Fibroblast of mammary gland (primary cell): ENCODE data around the gene AANAT.

ENCODE experiments used
- DNase-seq: peaks from one replicate; pipeline ENCODE4 v3.0.0-alpha.2; 2010; ENCODE audit warnings: low read depth
- H3K4me3 ChIP-seq: 2 replicates; pipeline ENCODE4 v1.5.1; 2011; ENCODE audit warnings: low read depth, mild to moderate bottlenecking, low read length, moderate library complexity; ENCODE audit not compliant: control insufficient read depth
- TF ChIP-seq, protein P1 (sequence below): conservative IDR thresholded peaks from 2 replicates; pipeline ENCODE4 v1.5.1; 2011; ENCODE audit warnings: low read depth, low read length, inconsistent platforms; ENCODE audit not compliant: control insufficient read depth, insufficient read depth

The AANAT gene

DNA sequence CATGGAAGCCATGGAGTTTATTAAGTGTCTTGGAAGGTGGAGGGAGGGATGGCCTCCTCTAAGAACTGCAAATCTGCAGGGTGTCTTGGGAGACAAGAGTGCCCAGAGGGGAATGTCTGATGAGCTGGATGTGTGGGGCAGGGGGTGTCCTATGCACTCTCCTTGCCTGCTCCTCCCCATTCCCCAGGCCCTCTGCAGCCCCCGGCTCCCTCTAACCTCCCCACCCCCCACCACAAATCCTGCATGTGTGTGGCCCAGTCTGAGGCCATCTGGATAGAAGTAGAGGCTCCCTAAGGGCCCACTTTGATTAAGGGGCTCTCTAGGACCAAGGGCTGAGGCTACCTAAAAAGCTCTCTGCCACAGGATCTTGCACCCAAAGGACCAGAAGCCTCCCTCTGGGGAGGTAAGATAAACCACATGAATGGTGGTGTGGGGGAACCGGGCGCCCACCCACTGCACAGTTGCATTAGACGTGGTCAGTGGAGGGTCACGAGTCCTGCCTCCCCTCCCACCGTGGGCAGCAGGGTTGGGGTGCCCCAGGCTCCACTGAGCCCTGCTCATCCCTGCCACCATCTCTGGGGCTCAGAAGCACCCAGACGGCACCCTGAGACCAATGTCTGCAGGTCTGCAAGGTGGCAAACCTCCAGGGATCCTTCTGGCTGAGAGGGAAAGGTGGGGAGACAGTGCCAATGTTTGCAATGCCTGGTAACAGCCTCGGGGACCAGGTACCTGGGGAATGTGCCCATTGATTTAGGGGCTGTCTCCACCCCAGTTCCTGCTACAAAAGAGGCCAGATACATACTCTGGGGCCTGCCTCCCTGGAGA lies 618 bp downstream of the AANAT start:
- TF ChIP-seq, protein P1, sequence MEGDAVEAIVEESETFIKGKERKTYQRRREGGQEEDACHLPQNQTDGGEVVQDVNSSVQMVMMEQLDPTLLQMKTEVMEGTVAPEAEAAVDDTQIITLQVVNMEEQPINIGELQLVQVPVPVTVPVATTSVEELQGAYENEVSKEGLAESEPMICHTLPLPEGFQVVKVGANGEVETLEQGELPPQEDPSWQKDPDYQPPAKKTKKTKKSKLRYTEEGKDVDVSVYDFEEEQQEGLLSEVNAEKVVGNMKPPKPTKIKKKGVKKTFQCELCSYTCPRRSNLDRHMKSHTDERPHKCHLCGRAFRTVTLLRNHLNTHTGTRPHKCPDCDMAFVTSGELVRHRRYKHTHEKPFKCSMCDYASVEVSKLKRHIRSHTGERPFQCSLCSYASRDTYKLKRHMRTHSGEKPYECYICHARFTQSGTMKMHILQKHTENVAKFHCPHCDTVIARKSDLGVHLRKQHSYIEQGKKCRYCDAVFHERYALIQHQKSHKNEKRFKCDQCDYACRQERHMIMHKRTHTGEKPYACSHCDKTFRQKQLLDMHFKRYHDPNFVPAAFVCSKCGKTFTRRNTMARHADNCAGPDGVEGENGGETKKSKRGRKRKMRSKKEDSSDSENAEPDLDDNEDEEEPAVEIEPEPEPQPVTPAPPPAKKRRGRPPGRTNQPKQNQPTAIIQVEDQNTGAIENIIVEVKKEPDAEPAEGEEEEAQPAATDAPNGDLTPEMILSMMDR: no peak
- no peak overlapping the region for H3K4me3 ChIP-seq

DNA sequence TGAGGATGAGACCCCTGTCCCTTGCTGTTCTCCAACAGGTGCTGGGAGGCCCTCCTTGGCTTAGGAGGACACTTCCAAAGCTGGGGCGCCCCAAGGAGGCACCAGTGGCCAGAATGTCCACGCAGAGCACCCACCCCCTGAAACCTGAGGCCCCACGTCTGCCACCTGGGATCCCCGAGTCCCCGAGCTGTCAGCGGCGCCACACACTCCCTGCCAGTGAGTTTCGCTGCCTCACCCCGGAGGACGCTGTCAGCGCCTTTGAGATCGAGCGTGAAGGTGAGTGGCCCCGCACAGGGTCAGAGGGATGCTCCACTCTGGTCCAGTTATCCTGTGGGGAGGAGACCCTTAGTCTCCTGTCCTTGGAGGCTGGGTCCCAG lies 1.2 kb downstream of the AANAT start:
- TF ChIP-seq, protein P1: no peak
- DNase-seq: no peak
- H3K4me3 ChIP-seq: no peak overlapping the region

More for the DNA sequence above, 618 bp downstream of the AANAT start:
- no peak for DNase-seq

DNA sequence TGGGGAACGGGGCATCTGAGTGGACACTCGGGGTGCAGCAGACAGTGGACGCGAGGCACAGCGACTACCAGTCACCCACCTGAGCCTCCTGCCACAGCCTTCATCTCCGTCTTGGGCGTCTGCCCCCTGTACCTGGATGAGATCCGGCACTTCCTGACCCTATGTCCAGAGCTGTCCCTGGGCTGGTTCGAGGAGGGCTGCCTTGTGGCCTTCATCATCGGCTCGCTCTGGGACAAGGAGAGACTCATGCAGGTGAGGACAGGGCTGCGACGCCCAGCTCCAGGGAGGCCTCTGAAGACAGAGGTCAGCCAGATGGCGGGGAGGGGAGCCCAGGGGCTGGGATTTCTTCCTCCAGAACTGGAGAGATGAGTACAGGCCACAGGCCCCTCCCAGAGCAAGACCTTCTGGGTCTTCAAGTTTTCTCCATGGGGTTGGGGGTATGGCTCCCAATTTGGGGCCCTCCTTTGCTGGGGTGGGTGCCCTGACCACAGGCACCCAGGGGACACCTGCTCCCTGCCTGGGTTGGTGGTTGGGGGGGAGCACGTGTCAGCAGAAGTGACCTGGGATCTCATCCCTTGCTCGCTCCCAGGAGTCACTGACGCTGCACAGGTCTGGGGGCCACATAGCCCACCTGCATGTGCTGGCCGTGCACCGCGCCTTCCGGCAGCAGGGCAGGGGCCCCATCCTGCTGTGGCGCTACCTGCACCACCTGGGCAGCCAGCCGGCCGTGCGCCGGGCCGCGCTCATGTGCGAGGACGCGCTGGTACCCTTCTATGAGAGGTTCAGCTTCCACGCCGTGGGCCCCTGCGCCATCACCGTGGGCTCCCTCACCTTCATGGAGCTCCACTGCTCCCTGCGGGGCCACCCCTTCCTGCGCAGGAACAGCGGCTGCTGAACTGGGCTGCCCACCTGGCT lies 1.9 kb downstream of the AANAT start:
- TF ChIP-seq, protein P1: no peak
- no peak overlapping the region for H3K4me3 ChIP-seq
- DNase-seq: no peak

DNA sequence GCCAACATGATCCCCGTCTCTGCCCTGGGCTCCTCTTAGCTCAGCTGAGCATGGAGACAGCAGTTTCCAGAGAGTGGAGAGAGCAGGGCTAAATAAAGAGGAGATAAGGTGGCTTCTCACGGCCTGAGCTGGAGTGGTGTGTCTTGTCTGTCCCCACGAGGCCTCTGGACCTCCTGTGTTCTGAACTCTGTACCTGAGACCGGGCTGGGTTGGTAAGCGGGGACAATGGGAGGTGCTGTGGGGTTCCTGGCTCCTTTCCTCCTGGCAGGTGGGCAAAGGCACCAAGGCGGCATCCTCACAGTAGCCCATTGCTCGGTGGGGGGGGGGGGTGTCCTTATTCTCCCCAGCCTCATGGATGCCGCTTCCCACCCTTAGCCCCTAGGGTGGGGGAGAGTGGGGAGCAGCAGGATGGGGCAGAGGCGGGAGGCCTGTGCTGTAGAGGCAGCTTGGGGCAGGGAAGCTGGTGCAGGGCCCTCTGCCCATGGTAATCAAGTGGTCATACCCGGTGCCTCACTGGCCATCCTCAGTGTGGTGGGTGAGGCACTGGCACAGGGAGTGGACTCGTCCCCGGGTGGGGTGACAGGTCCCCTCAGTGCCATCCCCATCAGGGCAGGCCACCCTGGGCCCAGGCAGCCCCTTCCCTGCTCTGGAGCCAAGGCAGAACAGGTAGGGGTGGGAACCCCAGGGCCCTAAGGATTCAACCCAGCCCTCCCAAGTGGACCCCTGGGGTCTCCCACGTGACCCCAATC lies 2.8 kb downstream of the AANAT start:
- TF ChIP-seq, protein P1: no peak
- no peak for DNase-seq
- no peak overlapping the region for H3K4me3 ChIP-seq

DNA sequence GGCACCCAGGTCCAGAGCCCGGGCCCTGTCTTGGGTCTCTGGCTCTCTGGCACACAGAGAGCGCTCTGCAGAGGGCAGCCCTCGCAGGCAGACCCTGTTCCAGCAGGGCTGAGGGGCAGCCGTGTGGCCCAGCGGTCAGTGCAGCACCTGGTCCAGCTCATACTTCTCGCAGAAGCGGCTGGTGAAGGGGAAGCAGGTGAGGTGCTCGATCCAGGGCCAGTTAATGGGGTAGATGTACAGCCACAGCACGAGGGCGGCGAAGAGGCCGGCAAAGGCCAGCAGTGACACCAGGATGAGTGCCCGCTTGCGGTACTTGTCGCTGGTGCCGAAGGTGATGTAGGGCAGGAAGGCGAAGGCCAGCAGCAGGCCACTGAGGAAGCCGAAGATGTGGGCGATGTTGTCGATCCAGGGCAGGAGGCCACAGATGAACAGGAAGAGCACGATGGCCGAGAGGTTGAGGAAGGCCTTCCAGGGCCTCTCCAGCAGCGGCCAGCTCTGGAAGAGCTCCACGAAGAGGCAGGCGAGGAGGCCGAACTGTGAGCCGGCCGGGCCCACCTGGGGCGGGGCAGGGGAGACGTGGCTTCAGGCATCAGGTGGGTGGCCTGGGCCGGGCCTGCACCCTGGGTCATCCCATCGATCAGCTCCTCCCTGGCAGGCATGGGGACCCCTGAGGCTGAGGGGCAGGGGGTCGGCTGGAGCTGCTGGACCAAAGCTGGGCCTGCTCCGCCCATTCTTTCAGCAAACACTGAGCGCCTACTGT lies 4.3 kb downstream of the AANAT start:
- H3K4me3 ChIP-seq: no peak overlapping the region
- DNase-seq: no peak
- TF ChIP-seq, protein P1: no peak

DNA sequence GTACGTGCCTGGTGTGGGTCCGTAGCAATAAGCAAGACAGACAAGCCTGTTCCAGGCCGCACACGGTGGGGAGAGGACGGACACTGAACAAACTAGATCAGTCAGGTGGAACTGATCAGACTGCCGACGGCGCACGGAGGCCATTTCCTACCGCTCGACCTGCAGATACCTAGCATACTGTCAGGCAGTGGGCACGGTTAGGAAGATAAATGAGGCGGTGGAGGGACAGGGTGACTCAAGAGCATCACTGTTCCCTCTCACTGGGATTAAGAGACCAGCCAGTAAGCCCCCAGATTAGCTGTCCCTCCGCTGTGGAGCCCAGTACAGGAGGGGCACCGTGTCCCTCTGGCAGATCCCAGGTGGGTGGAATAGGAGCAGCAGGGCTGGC lies 4.8 kb downstream of the AANAT start:
- DNase-seq: no peak
- TF ChIP-seq, protein P1: no peak
- no peak overlapping the region for H3K4me3 ChIP-seq
